Peyer's patch (tissue), 4 donors: ENCODE measurements around the gene GYPC. TPM values are rescaled to one million over a fixed set of nuclear protein-coding genes. Genes with fewer than 3 reads are reported as not detected.
A peak's percentile ranks its signal among the peaks of the same experiment; 100 is the strongest.

Experiments
- DNase-seq, 3 donors: peaks; one replicate each; pipeline ENCODE4 v3.0.0-alpha.2; 2017 to 2019
- H3K27ac ChIP-seq, 4 donors: fragments of 200-600 bp; sonication (generic); one replicate each; pipeline ENCODE4 v1.5.1; 2016 to 2019
- H3K27me3 ChIP-seq, 2 donors: fragments of 200-600 bp; sonication (generic); one replicate each; pipeline ENCODE4 v1.5.1; 2019
- H3K36me3 ChIP-seq, 3 donors: fragments of 200-600 bp; sonication (generic); one replicate each; pipeline ENCODE4 v1.5.1; 2016 to 2019
- H3K4me1 ChIP-seq, 4 donors: fragments of 200-600 bp; sonication (generic); one replicate each; pipeline ENCODE4 v1.5.1; 2016 to 2019
- H3K4me3 ChIP-seq, 4 donors: fragments of 200-600 bp; sonication (generic); 1 replicate in 3 of 4; 2 replicates in 1 of 4; pipeline ENCODE4 v1.5.1; 2016 to 2019; ENCODE audit warnings: mild to moderate bottlenecking in 1 of 4
- H3K9me3 ChIP-seq, 4 donors: fragments of 200-600 bp; sonication (generic); one replicate each; pipeline ENCODE4 v1.5.1; 2016 to 2019; ENCODE audit warnings: mild to moderate bottlenecking in 1 of 4
- CTCF ChIP-seq, 6 experiments: fragments of 450-650 bp in 4 of 6; fragments of 200-600 bp in 2 of 6; sonication (generic) in 1 of 6; IDR thresholded peaks; one replicate each; pipeline ENCODE4 v1.5.1; 2017 to 2019; ENCODE audit warnings: antibody characterized with exemption in 6 of 6, mild to moderate bottlenecking in 3 of 6, moderate library complexity in 1 of 6
- POLR2A ChIP-seq, 2 donors: fragments of 450-650 bp; IDR thresholded peaks; one replicate each; pipeline ENCODE4 v1.5.1; 2017; ENCODE audit warnings: antibody characterized with exemption in 2 of 2, mild to moderate bottlenecking in 2 of 2, moderate library complexity in 2 of 2
- total RNA-seq, 4 donors: library from RNA; depleted of rRNA; stranded (reverse); fragments of >200 nt; gene quantifications; one replicate each; pipeline ENCODE4 v1.1.0, GENCODE V29; 2016

The GYPC gene
- total RNA-seq, 4 donors from 2014 or later, result 17.4 to 78.4 (median 19.7) TPM

- no peaks in the 10 kb centered on the region for H3K36me3 ChIP-seq
- H3K4me1 ChIP-seq, result no peaks in the 10 kb centered on the region
- no peaks in the 10 kb centered on the region for H3K27me3 ChIP-seq
- TF ChIP-seq POLR2A (IDR thresholded peaks at IDR 0.05) (no peak), CTCF (IDR thresholded peaks at IDR 0.05) (no peak)
- no peak overlapping the region for H3K27ac ChIP-seq
- no peak for DNase-seq
- no peak overlapping the region for H3K4me3 ChIP-seq
- no peaks in the 10 kb centered on the region for H3K9me3 ChIP-seq
These were observed 67.4 kb downstream of the GYPC start for GRCh38 chr2:126723281-126723815.

- Histone ChIP-seq H3K27me3 (no peaks in the 10 kb centered on the region), H3K27ac (no peak overlapping the region), H3K9me3 (no peaks in the 10 kb centered on the region), H3K36me3 (no peaks in the 10 kb centered on the region), H3K4me3 (no peak overlapping the region), H3K4me1 (no peaks in the 10 kb centered on the region)
- TF ChIP-seq POLR2A (IDR thresholded peaks at IDR 0.05) (no peak), CTCF (IDR thresholded peaks at IDR 0.05) (no peak)
- DNase-seq, result no peak
These were observed 69.6 kb downstream of the GYPC start for GRCh38 chr2:126725580-126725979.

DNA sequence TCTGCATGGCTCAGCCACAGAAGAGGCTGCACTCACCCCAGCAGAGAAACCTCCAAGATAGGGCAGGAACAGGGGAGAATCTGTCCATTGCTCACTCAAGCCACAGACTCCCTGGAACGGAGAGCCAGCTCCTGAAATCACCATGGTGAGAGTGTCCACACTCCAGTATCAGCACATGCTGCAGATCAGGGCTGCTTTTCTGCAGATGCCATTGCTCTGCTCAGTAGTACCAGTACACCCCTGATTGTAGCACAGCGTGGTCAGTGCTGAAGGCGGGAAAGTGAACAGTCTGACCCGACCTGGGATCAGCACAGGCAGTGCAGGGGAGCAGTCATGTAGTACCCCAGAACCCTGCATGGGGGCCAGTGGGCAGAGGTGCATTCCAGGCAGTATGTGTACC is 73.9 kb downstream of the GYPC start:
- H3K4me1 ChIP-seq, result no peaks in the 10 kb centered on the region
- TF ChIP-seq POLR2A (IDR thresholded peaks at IDR 0.05) (no peak), CTCF (IDR thresholded peaks at IDR 0.05) (no peak)
- H3K4me3 ChIP-seq, result no peak overlapping the region
- H3K9me3 ChIP-seq, result no peaks in the 10 kb centered on the region
- H3K27ac ChIP-seq, result no peak overlapping the region
- DNase-seq, result peak in 1 of 3 donors; percentile 34
- H3K27me3 ChIP-seq, result no peaks in the 10 kb centered on the region
- H3K36me3 ChIP-seq, result no peaks in the 10 kb centered on the region

GRCh38 chr2:126730655-126731054 is 74.7 kb downstream of the GYPC start:
- Histone ChIP-seq H3K36me3 (no peaks in the 10 kb centered on the region), H3K27me3 (no peaks in the 10 kb centered on the region), H3K4me3 (no peak overlapping the region), H3K27ac (no peak overlapping the region), H3K9me3 (no peaks in the 10 kb centered on the region), H3K4me1 (no peaks in the 10 kb centered on the region)
- peak in 1 of 3 donors; percentile 24 for DNase-seq
- no peak for TF ChIP-seq CTCF (IDR thresholded peaks at IDR 0.05)
- TF ChIP-seq POLR2A (IDR thresholded peaks at IDR 0.05), result no peak

- no peak for DNase-seq
- Histone ChIP-seq H3K27ac (no peak overlapping the region), H3K9me3 (no peaks in the 10 kb centered on the region), H3K27me3 (no peaks in the 10 kb centered on the region), H3K4me1 (no peaks in the 10 kb centered on the region), H3K4me3 (no peak overlapping the region), H3K36me3 (no peaks in the 10 kb centered on the region)
- TF ChIP-seq POLR2A (IDR thresholded peaks at IDR 0.05) (no peak), CTCF (IDR thresholded peaks at IDR 0.05) (no peak)
These were observed 75.4 kb downstream of the GYPC start for GRCh38 chr2:126731353-126731752.
